TTC549 (cell line): ENCODE data around the gene ZNF77.
A peak's percentile ranks its signal among the peaks of the same experiment; 100 is the strongest.
"Not testable (repeated sequence)": the region's sequence is repeated elsewhere in the genome, so short reads cannot be mapped to it uniquely, and the experiment has no call there.

Experiments used
- FAIRE-seq: peaks from 2 replicates; lab custom pipeline; 2012; peaks lifted over from hg19 to GRCh38; lab: Jason Lieb, UNC

Gene ZNF77

GRCh38 chr19:2917275-2918184, 27.2 kb downstream of the ZNF77 start:
- FAIRE-seq, result no peak

GRCh38 chr19:2912306-2912705, 32.5 kb downstream of the ZNF77 start:
- FAIRE-seq, result no peak

GRCh38 chr19:2906631-2907195, 38.1 kb downstream of the ZNF77 start:
- FAIRE-seq, result no peak

GRCh38 chr19:2905918-2906519, 38.8 kb downstream of the ZNF77 start:
- FAIRE-seq, result no peak

- FAIRE-seq, result not testable (repeated sequence)
These were observed 41.4 kb downstream of the ZNF77 start for GRCh38 chr19:2903326-2903725.

- no peak for FAIRE-seq
These were observed 42.1 kb downstream of the ZNF77 start for GRCh38 chr19:2902590-2903218.

- FAIRE-seq, result peak; percentile 94
These were observed 44.2 kb downstream of the ZNF77 start, which contains the start of gene ZNF57 for GRCh38 chr19:2900296-2901252. TSS of gene ZNF57 (plus strand) at chr19:2900928. CDS start at chr19:2901046, 118 bp downstream.

GRCh38 chr19:2896694-2897093, 48.1 kb downstream of the ZNF77 start:
- no peak for FAIRE-seq

GRCh38 chr19:2890531-2890930, 54.2 kb downstream of the ZNF77 start:
- FAIRE-seq, result not testable (repeated sequence)

GRCh38 chr19:2888731-2889224, 56.0 kb downstream of the ZNF77 start:
- FAIRE-seq, result no peak

GRCh38 chr19:2887391-2887914, 57.3 kb downstream of the ZNF77 start:
- FAIRE-seq, result peak; percentile 64

GRCh38 chr19:2885736-2886135, 59.0 kb downstream of the ZNF77 start:
- FAIRE-seq, result no peak

- FAIRE-seq, result no peak
These were observed 60.9 kb downstream of the ZNF77 start for GRCh38 chr19:2883686-2884439.
